Lung (tissue), 12 donors: Measurements from ENCODE around the gene DIS3L2. TPM values are rescaled to one million over a fixed set of nuclear protein-coding genes. Genes with fewer than 3 reads are reported as not detected.

ENCODE experiments used
- ATAC-seq: fragments of 200-7000 bp; cut with Tn5 transposase; one replicate; pipeline ENCODE4 v1.9.1; 2020; ENCODE audit warnings: moderate number of reproducible peaks; ENCODE audit not compliant: insufficient read depth, low FRiP score
- DNase-seq, 3 donors: peaks; one replicate each; pipeline ENCODE4 v3.0.0-alpha.2; 2013 to 2017
- H3K27ac ChIP-seq, 2 donors: one replicate each; pipeline ENCODE4 v1.5.1; 2013; ENCODE audit warnings: mild to moderate bottlenecking in 2 of 2, moderate library complexity in 2 of 2, control low read depth in 1 of 2, inconsistent platforms in 1 of 2, low read depth in 1 of 2, low read length in 1 of 2
- H3K27me3 ChIP-seq, 3 donors: one replicate each; pipeline ENCODE4 v1.5.1; 2013; ENCODE audit warnings: low read length in 2 of 3; ENCODE audit not compliant: control insufficient read depth in 3 of 3, insufficient read depth in 3 of 3
- H3K36me3 ChIP-seq, 4 donors: one replicate each; pipeline ENCODE4 v1.5.1; 2013; ENCODE audit warnings: low read length in 4 of 4, mild to moderate bottlenecking in 1 of 4, moderate library complexity in 1 of 4; ENCODE audit not compliant: control insufficient read depth in 4 of 4, insufficient read depth in 4 of 4
- H3K4me1 ChIP-seq, 5 donors: one replicate each; pipeline ENCODE4 v1.5.1; 2013; ENCODE audit warnings: low read length in 5 of 5, mild to moderate bottlenecking in 2 of 5, moderate library complexity in 1 of 5; ENCODE audit not compliant: control insufficient read depth in 5 of 5, insufficient read depth in 5 of 5
- H3K4me3 ChIP-seq: one replicate; pipeline ENCODE4 v1.5.1; 2013; ENCODE audit warnings: mild to moderate bottlenecking, control low read depth, moderate library complexity
- H3K9ac ChIP-seq, 2 donors: one replicate each; pipeline ENCODE4 v1.5.1; 2013; ENCODE audit warnings: low read length in 2 of 2, control low read depth in 1 of 2; ENCODE audit not compliant: insufficient read depth in 1 of 2
- H3K9me3 ChIP-seq, 4 donors: one replicate each; pipeline ENCODE4 v1.5.1; 2013; ENCODE audit warnings: low read length in 3 of 4, mild to moderate bottlenecking in 1 of 4, moderate library complexity in 1 of 4; ENCODE audit not compliant: control insufficient read depth in 4 of 4, insufficient read depth in 3 of 4
- CTCF ChIP-seq: IDR thresholded peaks from 2 replicates; pipeline ENCODE4 v1.5.1; 2012; ENCODE audit warnings: mild to moderate bottlenecking; ENCODE audit errors: control extremely low read depth, extremely low read depth
- WGBS, 2 donors: extraction: QIAGEN DNeasy Blood & Tissue Kit; methylation state at CpG; one replicate each; pipeline ENCODE4 v1.1.7; 2013; 5-methylcytosine and 5-hydroxymethylcytosine counted together
- polyA plus RNA-seq, 2 donors: library from polyadenylated mRNA; stranded (reverse); fragments of 200-250 nt; gene quantifications; one replicate each; pipeline ENCODE4 v1.2.1, GENCODE V29; 2013
- total RNA-seq, 2 donors: library from RNA; depleted of rRNA in 1 of 2; stranded (reverse); fragments of >200 nt in 1 of 2; gene quantifications; one replicate each; pipeline ENCODE4 v1.2.1, GENCODE V29; 2014 to 2021
- donor health status: control.
- donor health status: control.
- donor health status: Bipolar disorder and iron deficiency.
- donor health status: healthy.
- donor health status: DM: yes; HTN: yes; CAD: no.

The DIS3L2 gene
- total and polyA plus RNA-seq, 4 donors, result 12.7 to 41.0 (median 31.1) TPM

- Histone ChIP-seq H3K9ac (no peak overlapping the region), H3K36me3 (peaks cover 0 to 11% (median 4%) of the 10 kb centered on the region in 4 donors), H3K4me3 (no peak overlapping the region), H3K27ac (no peak overlapping the region), H3K27me3 (no peaks in the 10 kb centered on the region), H3K9me3 (no peaks in the 10 kb centered on the region), H3K4me1 (peaks cover 0 to 20% (median 4%) of the 10 kb centered on the region in 5 donors)
- ATAC-seq (no peak), DNase-seq (no peak)
- WGBS, 2 donors, result 78 to 84% methylated on average over 5 of the region's 5 CpGs
- TF ChIP-seq CTCF, result no peak
Observed at GRCh38 chr2:232237464-232237863, 276.0 kb downstream of the DIS3L2 start.

DNA sequence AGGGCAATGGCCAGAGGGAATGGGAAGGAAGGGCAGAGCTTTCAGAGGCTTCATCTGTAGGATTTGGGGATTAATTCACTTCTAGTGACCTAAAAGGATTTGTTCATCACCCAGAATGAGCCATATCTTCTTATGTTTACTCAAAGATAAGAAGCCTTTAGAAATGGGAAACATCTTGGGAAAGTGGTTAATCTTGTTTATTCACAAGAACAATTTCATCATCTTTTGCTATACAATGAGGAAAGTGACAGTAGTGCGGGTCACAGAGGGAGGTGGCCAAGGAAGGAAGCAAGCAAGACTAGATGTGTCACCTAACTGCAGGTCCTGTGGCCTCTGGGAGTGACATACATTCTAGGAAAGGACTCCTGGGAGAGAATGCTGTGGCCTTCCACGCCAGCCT is 276.6 kb downstream of the DIS3L2 start:
- ATAC-seq (no peak), DNase-seq (no peak)
- Histone ChIP-seq H3K9me3 (no peaks in the 10 kb centered on the region), H3K36me3 (peaks cover 0 to 11% (median 4%) of the 10 kb centered on the region in 4 donors), H3K9ac (no peak overlapping the region), H3K4me3 (no peak overlapping the region), H3K4me1 (peaks cover 0 to 20% (median 4%) of the 10 kb centered on the region in 5 donors), H3K27ac (no peak overlapping the region), H3K27me3 (no peaks in the 10 kb centered on the region)
- no peak for TF ChIP-seq CTCF
- 64 to 85% methylated on average over 2 of the region's 2 CpGs for WGBS, 2 donors

DNA sequence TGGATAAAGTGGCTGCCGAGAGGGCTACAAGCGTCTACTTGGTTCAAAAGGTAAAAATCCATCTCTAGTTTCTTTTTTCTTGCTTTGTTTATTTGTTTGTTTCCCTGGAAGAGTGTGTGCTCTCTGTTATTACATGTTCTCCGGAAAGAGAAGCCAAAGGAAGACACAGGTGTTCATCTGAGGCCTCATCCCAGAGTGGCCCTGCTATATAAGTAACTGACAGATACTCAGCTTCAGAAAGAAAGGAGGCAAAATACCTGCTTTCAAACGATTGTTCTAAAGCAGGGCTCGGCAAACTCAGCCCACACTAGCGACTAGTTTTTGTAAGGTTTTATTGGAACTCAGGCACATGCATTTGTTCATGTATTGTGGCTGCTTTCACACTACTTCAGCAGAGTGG is 277.1 kb downstream of the DIS3L2 start:
- WGBS, 2 donors, result 94% methylated on average over 6 of the region's 6 CpGs
- Histone ChIP-seq H3K9me3 (no peaks in the 10 kb centered on the region), H3K27ac (no peak overlapping the region), H3K4me1 (peaks cover 0 to 20% (median 4%) of the 10 kb centered on the region in 5 donors), H3K4me3 (no peak overlapping the region), H3K36me3 (peaks cover 0 to 11% (median 4%) of the 10 kb centered on the region in 4 donors), H3K27me3 (no peaks in the 10 kb centered on the region), H3K9ac (no peak overlapping the region)
- no peak for ATAC-seq
- no peak for TF ChIP-seq CTCF
- no peak for DNase-seq
